HepG2 (cell line): ENCODE results near the gene CYB5A. TPM values are rescaled to one million over a fixed set of nuclear protein-coding genes. Genes with fewer than 3 reads are reported as not detected.

Source experiments
- HES4 ChIP-seq: sonication (generic); formaldehyde crosslinking; IDR thresholded peaks from 2 replicates; pipeline ENCODE4 v1.9.0; 2021; ENCODE audit warnings: mild to moderate bottlenecking, missing genetic modification reagents, borderline replicate concordance
- IRX3 ChIP-seq: sonication (generic); formaldehyde crosslinking; IDR thresholded peaks from 2 replicates; pipeline ENCODE4 v1.8.1; 2023; ENCODE audit warnings: mild to moderate bottlenecking, low read depth, missing genetic modification reagents, borderline replicate concordance
- KDM5A ChIP-seq: fragments of 200-600 bp; sonication (generic); IDR thresholded peaks from 2 replicates; pipeline ENCODE4 v1.7.0; 2018; ENCODE audit warnings: antibody characterized with exemption, mild to moderate bottlenecking, low read length, borderline replicate concordance
- POGZ ChIP-seq: sonication (generic); formaldehyde crosslinking; IDR thresholded peaks from 2 replicates; pipeline ENCODE4 v1.4.0; 2020; ENCODE audit warnings: mild to moderate bottlenecking, missing genetic modification reagents
- RFXAP ChIP-seq: sonication (generic); formaldehyde crosslinking; IDR thresholded peaks from 2 replicates; pipeline ENCODE4 v1.4.0; 2020; ENCODE audit warnings: missing genetic modification reagents, borderline replicate concordance
- ZNF296 ChIP-seq: sonication (generic); formaldehyde crosslinking; conservative IDR thresholded peaks from 2 replicates; pipeline ENCODE4 v1.5.0; 2020; ENCODE audit warnings: mild to moderate bottlenecking, missing genetic modification reagents
- ZNF354B ChIP-seq: sonication (generic); formaldehyde crosslinking; IDR thresholded peaks from 2 replicates; pipeline ENCODE4 v1.8.0; 2022; ENCODE audit warnings: mild to moderate bottlenecking, missing genetic modification reagents
- ZNF446 ChIP-seq: sonication (generic); formaldehyde crosslinking; IDR thresholded peaks from 2 replicates; pipeline ENCODE4 v1.5.0; 2020; ENCODE audit warnings: mild to moderate bottlenecking, missing genetic modification reagents
- polyA plus RNA-seq, 8 experiments: library from polyadenylated mRNA; depleted of rRNA in 3 of 8; stranded (reverse) in 7 of 8; unstranded in 1 of 8; fragments of >200 nt; fragmentation: Illumina TruSeq in 4 of 8; extraction: Trizol in 4 of 8; gene quantifications; 2 replicates each; pipeline versions ENCODE4 v1.2.1 to v1.2.3, GENCODE V29; 2011 to 2016; ENCODE audit warnings: low read depth in 4 of 8, missing spikeins in 1 of 8, mixed read lengths in 1 of 8; ENCODE audit not compliant: insufficient read depth in 1 of 8
- total RNA-seq, 5 experiments: library from RNA; depleted of rRNA; stranded (reverse); fragments of >200 nt; fragmentation: Illumina TruSeq; extraction: Trizol; gene quantifications; 2 replicates each; pipeline ENCODE4 v1.2.3, GENCODE V29; 2016; ENCODE audit warnings: low read depth in 1 of 5
- TF ChIP-seq, protein P1 (sequence below), 2 experiments: sonication (generic) in 1 of 2; formaldehyde crosslinking in 1 of 2; IDR thresholded peaks; 2 replicates each; pipeline versions ENCODE4 v1.4.0 to v1.6.1; 2018 to 2020; ENCODE audit warnings: missing genetic modification reagents in 2 of 2, borderline replicate concordance in 1 of 2, low read depth in 1 of 2, mild to moderate bottlenecking in 1 of 2, missing biosample characterization in 1 of 2
- TF ChIP-seq, protein P2 (sequence below): sonication (generic); formaldehyde crosslinking; IDR thresholded peaks from 2 replicates; pipeline ENCODE4 v1.5.1; 2020; ENCODE audit warnings: missing genetic modification reagents, mild to moderate bottlenecking, borderline replicate concordance
- TF ChIP-seq, protein P3 (sequence below): sonication (generic); formaldehyde crosslinking; IDR thresholded peaks from 2 replicates; pipeline ENCODE4 v1.4.0; 2020; ENCODE audit warnings: mild to moderate bottlenecking, missing genetic modification reagents
- TF ChIP-seq, protein P4 (sequence below): sonication (generic); formaldehyde crosslinking; IDR thresholded peaks from 2 replicates; pipeline ENCODE4 v1.8.0; 2023; ENCODE audit warnings: mild to moderate bottlenecking, missing genetic modification reagents
- TF ChIP-seq, protein P5 (sequence below): IDR thresholded peaks from 2 replicates; pipeline ENCODE4 v1.6.1; 2016; ENCODE audit warnings: low read depth
- TF ChIP-seq, protein P6 (sequence below): sonication (generic); formaldehyde crosslinking; IDR thresholded peaks from 2 replicates; pipeline ENCODE4 v1.9.0; 2021; ENCODE audit warnings: mild to moderate bottlenecking, missing genetic modification reagents
- TF ChIP-seq, protein P7 (sequence below): sonication (generic); formaldehyde crosslinking; IDR thresholded peaks from 2 replicates; pipeline ENCODE4 v1.5.0; 2020; ENCODE audit warnings: mild to moderate bottlenecking, low read depth, missing genetic modification reagents, borderline replicate concordance

The CYB5A gene
- total and polyA plus RNA-seq, 2 of the 13 experiments (the other 11 are each of a cell fraction or from before 2014, with no cell fraction given), result 215 to 356 TPM

DNA sequence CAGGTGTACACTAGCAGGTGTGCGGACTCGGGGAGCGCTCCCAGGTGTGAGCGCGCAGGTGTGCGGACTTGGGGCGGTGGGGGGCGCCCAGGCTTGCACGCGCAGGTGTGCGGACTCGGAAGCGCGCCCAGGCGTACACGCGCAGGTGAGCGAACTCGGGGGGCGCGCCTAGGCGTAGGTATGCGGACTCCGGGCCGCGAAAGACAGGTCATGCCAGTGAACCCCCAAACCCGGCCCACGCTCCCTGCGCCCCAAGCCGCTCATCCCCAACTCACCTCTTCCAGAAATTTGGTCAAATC is 342 bp downstream of the CYB5A start (continued):
- TF ChIP-seq, protein P1, sequence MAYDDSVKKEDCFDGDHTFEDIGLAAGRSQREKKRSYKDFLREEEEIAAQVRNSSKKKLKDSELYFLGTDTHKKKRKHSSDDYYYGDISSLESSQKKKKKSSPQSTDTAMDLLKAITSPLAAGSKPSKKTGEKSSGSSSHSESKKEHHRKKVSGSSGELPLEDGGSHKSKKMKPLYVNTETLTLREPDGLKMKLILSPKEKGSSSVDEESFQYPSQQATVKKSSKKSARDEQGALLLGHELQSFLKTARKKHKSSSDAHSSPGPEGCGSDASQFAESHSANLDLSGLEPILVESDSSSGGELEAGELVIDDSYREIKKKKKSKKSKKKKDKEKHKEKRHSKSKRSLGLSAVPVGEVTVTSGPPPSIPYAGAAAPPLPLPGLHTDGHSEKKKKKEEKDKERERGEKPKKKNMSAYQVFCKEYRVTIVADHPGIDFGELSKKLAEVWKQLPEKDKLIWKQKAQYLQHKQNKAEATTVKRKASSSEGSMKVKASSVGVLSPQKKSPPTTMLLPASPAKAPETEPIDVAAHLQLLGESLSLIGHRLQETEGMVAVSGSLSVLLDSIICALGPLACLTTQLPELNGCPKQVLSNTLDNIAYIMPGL (CRISPR knock-in tag; IDR thresholded peaks at IDR 0.05; ENCODE audit: borderline replicate concordance in 1 of 2, low read depth in 1 of 2), result peak; percentile 8 to 86; a peak in 2 of 4 replicates
- TF ChIP-seq, protein P2, sequence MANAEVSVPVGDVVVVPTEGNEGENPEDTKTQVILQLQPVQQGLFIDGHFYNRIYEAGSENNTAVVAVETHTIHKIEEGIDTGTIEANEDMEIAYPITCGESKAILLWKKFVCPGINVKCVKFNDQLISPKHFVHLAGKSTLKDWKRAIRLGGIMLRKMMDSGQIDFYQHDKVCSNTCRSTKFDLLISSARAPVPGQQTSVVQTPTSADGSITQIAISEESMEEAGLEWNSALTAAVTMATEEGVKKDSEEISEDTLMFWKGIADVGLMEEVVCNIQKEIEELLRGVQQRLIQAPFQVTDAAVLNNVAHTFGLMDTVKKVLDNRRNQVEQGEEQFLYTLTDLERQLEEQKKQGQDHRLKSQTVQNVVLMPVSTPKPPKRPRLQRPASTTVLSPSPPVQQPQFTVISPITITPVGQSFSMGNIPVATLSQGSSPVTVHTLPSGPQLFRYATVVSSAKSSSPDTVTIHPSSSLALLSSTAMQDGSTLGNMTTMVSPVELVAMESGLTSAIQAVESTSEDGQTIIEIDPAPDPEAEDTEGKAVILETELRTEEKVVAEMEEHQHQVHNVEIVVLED, result no peak
- peak; percentile 62; the same call in 1 of the 2 replicates for TF ChIP-seq HES4
- no peak for TF ChIP-seq POGZ (CRISPR knock-in tag)
- TF ChIP-seq KDM5A, result 0 out of 2 replicates have a peak, but pooled peaks have one; percentile 18
- TF ChIP-seq, protein P3, sequence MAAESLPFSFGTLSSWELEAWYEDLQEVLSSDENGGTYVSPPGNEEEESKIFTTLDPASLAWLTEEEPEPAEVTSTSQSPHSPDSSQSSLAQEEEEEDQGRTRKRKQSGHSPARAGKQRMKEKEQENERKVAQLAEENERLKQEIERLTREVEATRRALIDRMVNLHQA, result no peak
- TF ChIP-seq, protein P4, sequence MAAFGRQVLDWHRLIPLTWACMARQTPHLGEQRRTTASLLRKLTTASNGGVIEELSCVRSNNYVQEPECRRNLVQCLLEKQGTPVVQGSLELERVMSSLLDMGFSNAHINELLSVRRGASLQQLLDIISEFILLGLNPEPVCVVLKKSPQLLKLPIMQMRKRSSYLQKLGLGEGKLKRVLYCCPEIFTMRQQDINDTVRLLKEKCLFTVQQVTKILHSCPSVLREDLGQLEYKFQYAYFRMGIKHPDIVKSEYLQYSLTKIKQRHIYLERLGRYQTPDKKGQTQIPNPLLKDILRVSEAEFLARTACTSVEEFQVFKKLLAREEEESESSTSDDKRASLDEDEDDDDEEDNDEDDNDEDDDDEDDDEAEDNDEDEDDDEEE (CRISPR knock-in tag), result peak; percentile 78
- TF ChIP-seq, protein P5, sequence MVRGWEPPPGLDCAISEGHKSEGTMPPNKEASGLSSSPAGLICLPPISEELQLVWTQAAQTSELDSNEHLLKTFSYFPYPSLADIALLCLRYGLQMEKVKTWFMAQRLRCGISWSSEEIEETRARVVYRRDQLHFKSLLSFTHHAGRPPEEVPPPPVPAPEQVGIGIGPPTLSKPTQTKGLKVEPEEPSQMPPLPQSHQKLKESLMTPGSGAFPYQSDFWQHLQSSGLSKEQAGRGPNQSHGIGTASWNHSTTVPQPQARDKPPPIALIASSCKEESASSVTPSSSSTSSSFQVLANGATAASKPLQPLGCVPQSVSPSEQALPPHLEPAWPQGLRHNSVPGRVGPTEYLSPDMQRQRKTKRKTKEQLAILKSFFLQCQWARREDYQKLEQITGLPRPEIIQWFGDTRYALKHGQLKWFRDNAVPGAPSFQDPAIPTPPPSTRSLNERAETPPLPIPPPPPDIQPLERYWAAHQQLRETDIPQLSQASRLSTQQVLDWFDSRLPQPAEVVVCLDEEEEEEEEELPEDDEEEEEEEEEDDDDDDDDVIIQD, result no peak
- TF ChIP-seq ZNF446, result peak; percentile 96
- TF ChIP-seq IRX3 (CRISPR knock-in tag), result peak; percentile 62; the same call in 1 of the 2 replicates
- no peak for TF ChIP-seq RFXAP
- peak; percentile 52; the same call in 1 of the 2 replicates for TF ChIP-seq ZNF296 (CRISPR knock-in tag)
- TF ChIP-seq, protein P6, sequence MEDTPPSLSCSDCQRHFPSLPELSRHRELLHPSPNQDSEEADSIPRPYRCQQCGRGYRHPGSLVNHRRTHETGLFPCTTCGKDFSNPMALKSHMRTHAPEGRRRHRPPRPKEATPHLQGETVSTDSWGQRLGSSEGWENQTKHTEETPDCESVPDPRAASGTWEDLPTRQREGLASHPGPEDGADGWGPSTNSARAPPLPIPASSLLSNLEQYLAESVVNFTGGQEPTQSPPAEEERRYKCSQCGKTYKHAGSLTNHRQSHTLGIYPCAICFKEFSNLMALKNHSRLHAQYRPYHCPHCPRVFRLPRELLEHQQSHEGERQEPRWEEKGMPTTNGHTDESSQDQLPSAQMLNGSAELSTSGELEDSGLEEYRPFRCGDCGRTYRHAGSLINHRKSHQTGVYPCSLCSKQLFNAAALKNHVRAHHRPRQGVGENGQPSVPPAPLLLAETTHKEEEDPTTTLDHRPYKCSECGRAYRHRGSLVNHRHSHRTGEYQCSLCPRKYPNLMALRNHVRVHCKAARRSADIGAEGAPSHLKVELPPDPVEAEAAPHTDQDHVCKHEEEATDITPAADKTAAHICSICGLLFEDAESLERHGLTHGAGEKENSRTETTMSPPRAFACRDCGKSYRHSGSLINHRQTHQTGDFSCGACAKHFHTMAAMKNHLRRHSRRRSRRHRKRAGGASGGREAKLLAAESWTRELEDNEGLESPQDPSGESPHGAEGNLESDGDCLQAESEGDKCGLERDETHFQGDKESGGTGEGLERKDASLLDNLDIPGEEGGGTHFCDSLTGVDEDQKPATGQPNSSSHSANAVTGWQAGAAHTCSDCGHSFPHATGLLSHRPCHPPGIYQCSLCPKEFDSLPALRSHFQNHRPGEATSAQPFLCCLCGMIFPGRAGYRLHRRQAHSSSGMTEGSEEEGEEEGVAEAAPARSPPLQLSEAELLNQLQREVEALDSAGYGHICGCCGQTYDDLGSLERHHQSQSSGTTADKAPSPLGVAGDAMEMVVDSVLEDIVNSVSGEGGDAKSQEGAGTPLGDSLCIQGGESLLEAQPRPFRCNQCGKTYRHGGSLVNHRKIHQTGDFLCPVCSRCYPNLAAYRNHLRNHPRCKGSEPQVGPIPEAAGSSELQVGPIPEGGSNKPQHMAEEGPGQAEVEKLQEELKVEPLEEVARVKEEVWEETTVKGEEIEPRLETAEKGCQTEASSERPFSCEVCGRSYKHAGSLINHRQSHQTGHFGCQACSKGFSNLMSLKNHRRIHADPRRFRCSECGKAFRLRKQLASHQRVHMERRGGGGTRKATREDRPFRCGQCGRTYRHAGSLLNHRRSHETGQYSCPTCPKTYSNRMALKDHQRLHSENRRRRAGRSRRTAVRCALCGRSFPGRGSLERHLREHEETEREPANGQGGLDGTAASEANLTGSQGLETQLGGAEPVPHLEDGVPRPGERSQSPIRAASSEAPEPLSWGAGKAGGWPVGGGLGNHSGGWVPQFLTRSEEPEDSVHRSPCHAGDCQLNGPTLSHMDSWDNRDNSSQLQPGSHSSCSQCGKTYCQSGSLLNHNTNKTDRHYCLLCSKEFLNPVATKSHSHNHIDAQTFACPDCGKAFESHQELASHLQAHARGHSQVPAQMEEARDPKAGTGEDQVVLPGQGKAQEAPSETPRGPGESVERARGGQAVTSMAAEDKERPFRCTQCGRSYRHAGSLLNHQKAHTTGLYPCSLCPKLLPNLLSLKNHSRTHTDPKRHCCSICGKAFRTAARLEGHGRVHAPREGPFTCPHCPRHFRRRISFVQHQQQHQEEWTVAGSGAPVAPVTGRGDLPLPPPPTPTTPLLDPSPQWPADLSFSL (CRISPR knock-in tag), result peak; percentile 76
- TF ChIP-seq, protein P7, sequence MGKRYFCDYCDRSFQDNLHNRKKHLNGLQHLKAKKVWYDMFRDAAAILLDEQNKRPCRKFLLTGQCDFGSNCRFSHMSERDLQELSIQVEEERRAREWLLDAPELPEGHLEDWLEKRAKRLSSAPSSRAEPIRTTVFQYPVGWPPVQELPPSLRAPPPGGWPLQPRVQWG (CRISPR knock-in tag), result 0 out of 2 replicates have a peak, but pooled peaks have one; percentile 6
- TF ChIP-seq ZNF354B (CRISPR knock-in tag), result 0 out of 2 replicates have a peak, but pooled peaks have one; percentile 16
